Suppressor macrophage treated with lipopolysaccharide for 4 hours (primary cell): ENCODE data around the gene CHAF1A.

Source experiments
- DNase-seq: peaks from one replicate; pipeline ENCODE4 v3.0.0-alpha.2; 2020

CHAF1A gene

GRCh38 chr19:4385291-4386040 lies 17.0 kb upstream of the CHAF1A start:
- DNase-seq = no peak

GRCh38 chr19:4386041-4386782 lies 16.2 kb upstream of the CHAF1A start:
- DNase-seq = peak; percentile 13

GRCh38 chr19:4388337-4389063 lies 13.9 kb upstream of the CHAF1A start:
- no peak for DNase-seq

- DNase-seq = no peak
Measured at GRCh38 chr19:4389064-4389375, 13.4 kb upstream of the CHAF1A start.

- no peak for DNase-seq
Measured at GRCh38 chr19:4389511-4390016, 12.9 kb upstream of the CHAF1A start.

- peak; percentile 39 for DNase-seq
Measured at GRCh38 chr19:4390017-4390566, 12.3 kb upstream of the CHAF1A start.

GRCh38 chr19:4390567-4391305 lies 11.7 kb upstream of the CHAF1A start:
- DNase-seq = no peak

- no peak for DNase-seq
Measured at GRCh38 chr19:4391306-4391693, 11.1 kb upstream of the CHAF1A start.

GRCh38 chr19:4391701-4392483 lies 10.5 kb upstream of the CHAF1A start:
- DNase-seq = no peak

GRCh38 chr19:4393947-4394590 lies 8.4 kb upstream of the CHAF1A start:
- DNase-seq = no peak

GRCh38 chr19:4396949-4397783 lies 5.3 kb upstream of the CHAF1A start:
- no peak for DNase-seq

GRCh38 chr19:4399812-4400134 lies 2.7 kb upstream of the CHAF1A start:
- peak; percentile 37 for DNase-seq

- peak; percentile 95 for DNase-seq
Measured at GRCh38 chr19:4400135-4400936, 2.1 kb upstream of the CHAF1A start, which contains the start of gene SH3GL1. SH3GL1 (minus strand) TSS chr19:4400547; CDS start chr19:4400368, 179 bp downstream.

- no peak for DNase-seq
Measured at GRCh38 chr19:4401769-4402170, 670 bp upstream of the CHAF1A start.

GRCh38 chr19:4403005-4403761 lies 743 bp downstream of the CHAF1A start:
- DNase-seq = no peak

GRCh38 chr19:4405977-4406376 lies 3.5 kb downstream of the CHAF1A start:
- no peak for DNase-seq

- DNase-seq = no peak
Measured at GRCh38 chr19:4406626-4407025, 4.2 kb downstream of the CHAF1A start.

GRCh38 chr19:4409123-4409933 lies 6.9 kb downstream of the CHAF1A start:
- DNase-seq = no peak
